Breast epithelium (tissue), 3 donors: ENCODE data around the gene COL28A1.

Experiments used
- CTCF ChIP-seq, 3 donors: fragments of 450-650 bp; IDR thresholded peaks; one replicate each; pipeline ENCODE4 v1.5.1; 2016 to 2017; ENCODE audit warnings: antibody characterized with exemption in 3 of 3, mild to moderate bottlenecking in 3 of 3, moderate library complexity in 3 of 3
- POLR2A ChIP-seq: fragments of 450-650 bp; IDR thresholded peaks from one replicate; pipeline ENCODE4 v1.6.1; 2016; ENCODE audit warnings: antibody characterized with exemption, mild to moderate bottlenecking, moderate library complexity

- TF ChIP-seq CTCF (IDR thresholded peaks at IDR 0.05) (no peak), POLR2A (no peak)
Measured at GRCh38 chr7:7498856-7499255, 36.8 kb downstream of the COL28A1 start.
